Smooth muscle cell (in vitro differentiated cells): ENCODE data around the gene FNDC3B. TPM values are rescaled to one million over a fixed set of nuclear protein-coding genes. Genes with fewer than 3 reads are reported as not detected.

Experiments used
- DNase-seq: peaks from one replicate; lab custom pipeline; 2025; ENCODE audit not compliant: unreplicated experiment; lab: John Stamatoyannopoulos, UW
- H2AFZ ChIP-seq: fragments of 200-600 bp; sonication (generic); 2 replicates; pipeline ENCODE4 v1.6.0; 2016; ENCODE audit warnings: antibody characterized with exemption, low read depth, mild to moderate bottlenecking
- H3F3A ChIP-seq: fragments of 200-600 bp; sonication (generic); 2 replicates; pipeline ENCODE4 v1.6.0; 2017; ENCODE audit warnings: antibody characterized with exemption, low read depth
- H3K27ac ChIP-seq: fragments of 200-600 bp; sonication (generic); 2 replicates; pipeline ENCODE4 v1.5.1; 2016; ENCODE audit warnings: low read depth, mild to moderate bottlenecking
- H3K27me3 ChIP-seq: fragments of 200-600 bp; sonication (generic); 2 replicates; pipeline ENCODE4 v1.6.1; 2016; ENCODE audit warnings: low read depth, mild to moderate bottlenecking
- H3K36me3 ChIP-seq: fragments of 200-600 bp; sonication (generic); 2 replicates; pipeline ENCODE4 v1.5.1; 2016; ENCODE audit warnings: low read depth
- H3K4me1 ChIP-seq: fragments of 200-600 bp; sonication (generic); 2 replicates; pipeline ENCODE4 v1.5.1; 2016; ENCODE audit warnings: low read depth
- H3K4me2 ChIP-seq: fragments of 200-600 bp; sonication (generic); 2 replicates; pipeline ENCODE4 v1.6.0; 2016; ENCODE audit warnings: mild to moderate bottlenecking
- H3K4me3 ChIP-seq: fragments of 200-600 bp; sonication (generic); 2 replicates; pipeline ENCODE4 v1.5.1; 2016; ENCODE audit warnings: mild to moderate bottlenecking
- H3K79me2 ChIP-seq: fragments of 200-600 bp; sonication (generic); 2 replicates; pipeline ENCODE4 v1.6.0; 2016; ENCODE audit warnings: low read depth, mild to moderate bottlenecking
- H3K9ac ChIP-seq: fragments of 200-600 bp; sonication (generic); 2 replicates; pipeline ENCODE4 v1.6.0; 2016; ENCODE audit warnings: low read depth
- H3K9me3 ChIP-seq: fragments of 200-600 bp; sonication (generic); replicated peaks from 2 replicates; pipeline ENCODE4 v1.5.1; 2016; ENCODE audit warnings: low read depth
- H4K20me1 ChIP-seq: fragments of 200-600 bp; sonication (generic); 2 replicates; pipeline ENCODE4 v1.6.0; 2016; ENCODE audit warnings: low read depth
- CTCF ChIP-seq: fragments of 200-600 bp; sonication (generic); IDR thresholded peaks from 2 replicates; pipeline ENCODE4 v1.5.1; 2017; ENCODE audit warnings: borderline replicate concordance, mild to moderate bottlenecking, antibody characterized with exemption; ENCODE audit not compliant: insufficient read depth, poor library complexity, severe bottlenecking
- WGBS: methylation state at CpG from one replicate; pipeline ENCODE4 v1.1.7; 2016; ENCODE audit warnings: low lambda C conversion rate; 5-methylcytosine and 5-hydroxymethylcytosine counted together
- polyA plus RNA-seq: library from polyadenylated mRNA; unstranded; fragments of >200 nt; fragmentation: Nextera tagmentation; extraction: Ambion mirVana; gene quantifications from 2 replicates; pipeline ENCODE4 v1.2.1, GENCODE V29; 2016
- total RNA-seq: library from RNA; depleted of rRNA; stranded (reverse); fragments of >200 nt; gene quantifications from 2 replicates; pipeline ENCODE4 v1.2.3, GENCODE V29; 2014

The FNDC3B gene
- total and polyA plus RNA-seq, 2 experiments from 2014 or later: 149 to 294 TPM

- Histone ChIP-seq H4K20me1 (peaks cover 99% of the 10 kb centered on the region), H3K9ac (no peak overlapping the region), H3F3A (peaks cover 46% of the 10 kb centered on the region), H3K4me2 (peak overlapping the region; percentile 51), H3K4me3 (no peak overlapping the region), H2AFZ (no peak overlapping the region), H3K27ac (peak overlapping the region; percentile 85), H3K79me2 (peaks cover 99% of the 10 kb centered on the region), H3K27me3 (no peaks in the 10 kb centered on the region), H3K36me3 (no peaks in the 10 kb centered on the region), H3K4me1 (peaks cover 53% of the 10 kb centered on the region), H3K9me3 (no peaks in the 10 kb centered on the region)
- WGBS: 94% methylated on average over 2 of the region's 2 CpGs
- no peak for TF ChIP-seq CTCF
- DNase-seq: no peak
Observed at GRCh38 chr3:172171396-172172075, 132.2 kb downstream of the FNDC3B start.

- no peak overlapping the region for H3K9ac ChIP-seq
- H3F3A ChIP-seq: peaks cover 45% of the 10 kb centered on the region
- H3K4me3 ChIP-seq: no peak overlapping the region
- peaks cover 55% of the 10 kb centered on the region for H3K4me1 ChIP-seq
- peaks cover 98% of the 10 kb centered on the region for H4K20me1 ChIP-seq
- 69% methylated on average over 13 of the region's 13 CpGs for WGBS
- no peaks in the 10 kb centered on the region for H3K36me3 ChIP-seq
- no peak for DNase-seq
- H3K79me2 ChIP-seq: peaks cover 99% of the 10 kb centered on the region
- no peak for TF ChIP-seq CTCF
- H3K27ac ChIP-seq: peak overlapping the region; percentile 85
- H3K4me2 ChIP-seq: peak overlapping the region; percentile 59
- no peaks in the 10 kb centered on the region for H3K27me3 ChIP-seq
- no peak overlapping the region for H2AFZ ChIP-seq
- H3K9me3 ChIP-seq: no peaks in the 10 kb centered on the region
Observed at GRCh38 chr3:172173316-172174254, 134.2 kb downstream of the FNDC3B start.

DNA sequence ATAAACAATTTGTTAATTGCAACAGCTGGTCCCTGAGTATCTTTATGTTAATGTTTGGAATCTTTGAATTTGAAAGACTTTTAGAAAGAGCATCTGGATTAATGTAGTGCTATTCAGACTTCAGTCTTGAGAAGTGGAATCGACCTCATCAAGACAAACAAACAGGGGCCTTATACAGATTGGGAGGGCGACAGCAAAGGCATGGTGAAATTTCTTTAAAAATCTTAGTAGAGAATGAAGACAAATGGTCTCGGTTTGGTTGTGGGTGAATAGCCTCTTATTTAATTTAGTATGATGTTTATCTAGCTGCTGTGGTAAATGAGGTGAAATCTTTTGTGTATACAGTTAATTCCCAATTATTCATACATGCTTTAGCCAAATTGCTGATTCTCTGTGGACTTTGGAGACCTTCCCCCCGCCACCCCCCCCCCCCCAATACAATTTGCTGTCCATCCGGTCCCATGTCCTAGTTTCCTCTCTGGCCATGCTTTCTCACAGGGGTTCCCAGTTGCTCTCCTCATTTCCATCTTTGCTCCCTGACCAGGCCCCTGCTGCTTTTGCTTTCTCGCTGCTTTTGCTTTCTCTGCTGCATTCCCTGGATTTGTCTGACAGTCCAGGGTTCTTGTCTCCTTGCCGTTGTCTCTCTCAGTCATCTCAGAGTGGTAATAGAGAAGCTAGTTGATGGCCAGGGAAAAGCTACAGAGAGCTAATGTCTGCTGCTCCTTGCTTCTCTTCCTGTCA is 135.3 kb downstream of the FNDC3B start:
- Histone ChIP-seq H3K4me1 (peaks cover 45% of the 10 kb centered on the region), H2AFZ (no peak overlapping the region), H3K27ac (peak overlapping the region; percentile 85), H3K79me2 (peaks cover 99% of the 10 kb centered on the region), H3K9ac (no peak overlapping the region), H3K27me3 (no peaks in the 10 kb centered on the region), H3K4me3 (no peak overlapping the region), H3K9me3 (no peaks in the 10 kb centered on the region), H3K36me3 (no peaks in the 10 kb centered on the region), H3K4me2 (peak overlapping the region; percentile 77), H4K20me1 (peaks cover 98% of the 10 kb centered on the region), H3F3A (peaks cover 39% of the 10 kb centered on the region)
- no peak for DNase-seq
- 31% methylated on average over 5 of the region's 7 CpGs for WGBS
- no peak for TF ChIP-seq CTCF
